ENCODE results near the gene GMIP. TPM values are rescaled to one million over a fixed set of nuclear protein-coding genes. Genes with fewer than 3 reads are reported as not detected.
"Not testable (repeated sequence)": the region's sequence is repeated elsewhere in the genome, so short reads cannot be mapped to it uniquely, and the experiment has no call there.

Gene GMIP
- total RNA-seq, 1 donor from 2014 or later, result 17.0 TPM

DNA sequence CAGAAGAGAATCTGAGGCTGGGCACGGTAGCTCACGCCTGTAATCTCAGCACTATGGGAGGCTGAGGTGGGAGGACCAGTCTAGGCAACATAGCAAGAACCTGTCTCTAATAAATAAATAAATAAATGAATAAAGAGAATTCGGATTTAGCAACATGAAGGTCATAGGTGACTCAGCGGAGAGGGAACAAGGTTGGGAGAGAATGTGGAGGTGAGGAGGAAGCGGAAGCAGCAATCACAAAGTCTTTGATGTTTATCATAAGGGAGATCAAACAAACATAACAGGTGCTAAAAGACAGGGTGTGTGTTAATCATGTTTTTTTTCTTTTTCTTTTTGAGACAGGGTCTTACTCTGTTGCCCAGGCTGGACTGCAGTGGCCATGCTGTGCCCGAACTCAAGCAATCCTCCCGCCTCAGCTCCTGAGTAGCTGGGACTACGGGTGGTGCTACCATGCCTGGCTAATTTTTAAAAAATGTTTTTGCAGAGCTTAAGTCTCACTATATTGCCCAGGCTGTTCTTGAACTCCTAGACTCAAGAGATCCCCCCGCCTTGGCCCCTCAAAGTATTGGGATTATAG is 41.2 kb downstream of the GMIP start:
- TF ChIP-seq, protein P1, sequence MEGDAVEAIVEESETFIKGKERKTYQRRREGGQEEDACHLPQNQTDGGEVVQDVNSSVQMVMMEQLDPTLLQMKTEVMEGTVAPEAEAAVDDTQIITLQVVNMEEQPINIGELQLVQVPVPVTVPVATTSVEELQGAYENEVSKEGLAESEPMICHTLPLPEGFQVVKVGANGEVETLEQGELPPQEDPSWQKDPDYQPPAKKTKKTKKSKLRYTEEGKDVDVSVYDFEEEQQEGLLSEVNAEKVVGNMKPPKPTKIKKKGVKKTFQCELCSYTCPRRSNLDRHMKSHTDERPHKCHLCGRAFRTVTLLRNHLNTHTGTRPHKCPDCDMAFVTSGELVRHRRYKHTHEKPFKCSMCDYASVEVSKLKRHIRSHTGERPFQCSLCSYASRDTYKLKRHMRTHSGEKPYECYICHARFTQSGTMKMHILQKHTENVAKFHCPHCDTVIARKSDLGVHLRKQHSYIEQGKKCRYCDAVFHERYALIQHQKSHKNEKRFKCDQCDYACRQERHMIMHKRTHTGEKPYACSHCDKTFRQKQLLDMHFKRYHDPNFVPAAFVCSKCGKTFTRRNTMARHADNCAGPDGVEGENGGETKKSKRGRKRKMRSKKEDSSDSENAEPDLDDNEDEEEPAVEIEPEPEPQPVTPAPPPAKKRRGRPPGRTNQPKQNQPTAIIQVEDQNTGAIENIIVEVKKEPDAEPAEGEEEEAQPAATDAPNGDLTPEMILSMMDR (conservative IDR thresholded peaks at IDR 0.05; ENCODE audit: low read depth, low read length), result no peak
- no peak for DNase-seq (ENCODE audit: low read depth)
- H3K4me3 ChIP-seq (ENCODE audit: low read depth, low read length), result no peak overlapping the region

DNA sequence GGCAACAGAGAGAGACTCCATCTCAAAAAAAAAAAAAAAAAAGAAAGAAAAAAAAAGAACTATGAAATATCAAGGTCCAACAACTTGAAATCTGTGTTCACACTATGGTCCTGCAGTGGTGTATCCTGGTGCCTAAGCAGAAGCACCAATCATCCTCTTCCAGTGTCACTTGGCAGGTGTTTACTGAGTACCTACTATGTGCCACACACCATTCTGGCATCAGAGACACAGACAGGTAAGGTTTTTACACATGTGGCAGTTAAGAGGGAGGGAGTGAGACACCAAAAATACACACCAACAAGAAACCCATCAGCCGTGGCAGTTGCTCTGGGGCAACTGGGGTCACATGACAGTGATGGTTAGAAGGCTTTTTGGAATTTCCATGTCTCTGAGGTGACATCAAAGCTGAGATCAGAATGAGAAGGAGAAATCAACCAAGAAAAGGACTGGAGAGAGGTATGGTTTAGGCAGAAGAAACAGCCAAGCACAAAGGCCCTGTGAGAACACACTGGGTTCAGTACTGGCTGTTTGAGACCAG is 42.6 kb downstream of the GMIP start:
- DNase-seq (ENCODE audit: low read depth), result no peak
- H3K4me3 ChIP-seq (ENCODE audit: low read depth, low read length), result no peak overlapping the region
- TF ChIP-seq, protein P1 (conservative IDR thresholded peaks at IDR 0.05; ENCODE audit: low read depth, low read length), result no peak

DNA sequence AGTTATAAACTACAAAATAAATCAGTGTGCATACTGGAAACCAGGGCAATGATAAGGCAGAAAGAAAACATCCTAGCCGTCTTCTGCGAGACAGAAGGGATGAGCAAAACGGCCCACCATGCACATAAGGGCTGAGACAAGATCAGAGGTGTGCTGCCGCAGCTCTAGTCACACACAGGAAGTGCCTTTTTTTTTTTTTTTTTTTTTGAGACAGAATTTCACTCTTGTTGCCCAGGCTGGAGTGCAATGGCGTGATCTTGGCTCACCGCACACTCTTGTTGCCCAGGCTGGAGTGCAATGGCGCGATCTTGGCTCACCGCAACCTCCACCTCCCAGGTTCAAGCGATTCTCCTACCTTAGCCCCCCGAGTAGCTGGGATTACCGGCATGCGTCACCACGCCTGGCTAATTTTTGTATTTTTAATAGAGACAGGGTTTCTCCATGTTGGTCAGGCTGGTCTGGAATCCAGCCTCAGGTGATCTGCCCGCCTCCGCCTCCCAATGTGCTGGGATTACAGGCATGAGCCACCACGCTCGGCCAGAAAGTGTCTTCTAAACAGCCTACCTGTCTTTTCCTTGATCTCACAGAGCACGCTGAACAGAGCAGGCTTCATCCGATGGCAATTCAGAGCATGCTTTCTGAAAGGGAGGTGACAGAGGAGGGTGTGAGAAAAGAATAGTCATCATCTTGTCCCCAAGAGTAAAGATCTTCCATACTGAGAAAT is 44.6 kb downstream of the GMIP start:
- DNase-seq (ENCODE audit: low read depth); H3K4me3 ChIP-seq (ENCODE audit: low read depth, low read length): not testable (repeated sequence)

GRCh38 chr19:19597809-19598306 is 45.6 kb downstream of the GMIP start:
- TF ChIP-seq, protein P1 (conservative IDR thresholded peaks at IDR 0.05; ENCODE audit: low read depth, low read length), result no peak
- no peak overlapping the region for H3K4me3 ChIP-seq (ENCODE audit: low read depth, low read length)
- DNase-seq (ENCODE audit: low read depth), result no peak

DNA sequence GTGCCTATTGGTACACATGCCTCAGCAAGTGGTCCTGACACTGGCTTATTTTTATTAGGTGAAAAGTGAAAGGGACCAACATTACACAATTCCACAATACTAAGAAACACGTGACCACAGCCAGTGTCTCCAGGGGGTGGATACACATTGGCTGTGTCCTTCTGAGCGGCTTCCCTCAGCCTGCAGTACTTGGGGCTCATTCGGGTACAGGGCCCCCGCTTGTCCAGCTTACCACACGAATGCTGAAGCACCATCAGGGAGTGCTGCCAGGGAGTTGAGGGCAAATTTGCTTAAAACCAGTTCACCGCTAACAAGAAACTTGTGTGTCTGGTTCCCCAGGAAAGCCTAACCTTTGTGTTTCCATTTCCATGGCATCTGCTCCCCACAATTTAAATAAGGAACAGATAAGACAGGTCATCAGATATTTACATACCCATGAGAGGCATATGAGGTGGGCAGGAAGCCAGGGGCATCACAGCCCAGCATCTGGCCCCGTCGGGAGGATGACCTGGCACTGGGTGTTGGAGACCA is 48.2 kb downstream of the GMIP start:
- H3K4me3 ChIP-seq (ENCODE audit: low read depth, low read length), result no peak overlapping the region
- TF ChIP-seq, protein P1 (conservative IDR thresholded peaks at IDR 0.05; ENCODE audit: low read depth, low read length), result no peak
- no peak for DNase-seq (ENCODE audit: low read depth)

GRCh38 chr19:19594381-19594780 is 49.1 kb downstream of the GMIP start:
- no peak for DNase-seq (ENCODE audit: low read depth)
- H3K4me3 ChIP-seq (ENCODE audit: low read depth, low read length), result no peak overlapping the region
- TF ChIP-seq, protein P1 (conservative IDR thresholded peaks at IDR 0.05; ENCODE audit: low read depth, low read length), result no peak

DNA sequence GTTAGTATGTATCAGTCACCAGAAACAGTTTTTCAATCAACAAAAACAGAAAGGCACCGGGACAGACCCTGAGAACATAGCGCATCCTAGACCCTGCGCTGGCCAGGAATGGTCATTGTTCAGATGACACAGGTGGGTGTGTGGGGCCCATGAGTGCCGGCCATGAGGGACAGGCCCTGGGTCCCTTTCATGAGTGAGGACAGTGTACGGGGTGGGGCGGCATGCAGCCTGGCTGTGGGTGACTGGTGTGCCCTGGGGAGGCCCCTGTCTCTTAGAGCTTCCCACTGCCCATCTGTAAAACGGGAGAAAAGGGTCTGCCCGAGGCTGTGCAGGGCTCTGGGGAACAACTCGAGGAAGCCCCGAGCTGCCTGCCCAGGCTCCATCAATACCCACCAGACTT is 50.8 kb downstream of the GMIP start:
- no peak for DNase-seq (ENCODE audit: low read depth)
- TF ChIP-seq, protein P1 (conservative IDR thresholded peaks at IDR 0.05; ENCODE audit: low read depth, low read length), result no peak
- H3K4me3 ChIP-seq (ENCODE audit: low read depth, low read length), result no peak overlapping the region
